Measurements from ENCODE around the gene PI4KA. TPM values are rescaled to one million over a fixed set of nuclear protein-coding genes. Genes with fewer than 3 reads are reported as not detected.
"Not testable (repeated sequence)": the region's sequence is repeated elsewhere in the genome, so short reads cannot be mapped to it uniquely, and the experiment has no call there.

The PI4KA gene
- total RNA-seq, 2 donors from 2014 or later = 46.7 to 55.1 TPM

GRCh38 chr22:20774882-20775281 lies 83.7 kb downstream of the PI4KA start:
- H3K36me3 ChIP-seq = peaks cover 4% of the 10 kb centered on the region

GRCh38 chr22:20773793-20774212 lies 84.8 kb downstream of the PI4KA start, which contains the start of gene SERPIND1:
Gene SERPIND1 (plus strand): TSS chr22:20774113. CDS start chr22:20779313, 5,200 bp downstream.
- Histone ChIP-seq H3K27me3 (no peaks in the 10 kb centered on the region), H3K36me3 (peaks cover 4% of the 10 kb centered on the region), H3K9me3 (no peaks in the 10 kb centered on the region), H3K4me3 (no peak within 1 kb of the TSS), H3K4me1 (peaks cover 0 to 38% of the 10 kb centered on the region in 2 donors), H3K27ac (peak within 1 kb of the TSS; percentile 84 to 85)
- no peak for DNase-seq (ENCODE audit: low spot score)
- TF ChIP-seq CTCF (IDR thresholded peaks at IDR 0.05) = no peak

More at GRCh38 chr22:20774882-20775281, 83.7 kb downstream of the PI4KA start:
- Histone ChIP-seq H3K4me3 (no peak overlapping the region), H3K27me3 (no peaks in the 10 kb centered on the region), H3K27ac (peak overlapping the region; percentile 84 to 85), H3K4me1 (peaks cover 0 to 48% of the 10 kb centered on the region in 2 donors), H3K9me3 (no peaks in the 10 kb centered on the region)
- no peak for TF ChIP-seq CTCF (IDR thresholded peaks at IDR 0.05)
- DNase-seq (ENCODE audit: low spot score) = no peak

- peak in 1 of 2 donors; percentile 21 for TF ChIP-seq CTCF (IDR thresholded peaks at IDR 0.05)
- no peaks in the 10 kb centered on the region for H3K9me3 ChIP-seq
- DNase-seq (ENCODE audit: low spot score) = no peak
- peaks cover 0 to 21% of the 10 kb centered on the region in 2 donors for H3K4me1 ChIP-seq
- H3K4me3 ChIP-seq = no peak overlapping the region
- no peak overlapping the region for H3K27ac ChIP-seq
- H3K36me3 ChIP-seq = peaks cover 4% of the 10 kb centered on the region
- H3K27me3 ChIP-seq = no peaks in the 10 kb centered on the region
Measured at GRCh38 chr22:20771918-20772625, 86.5 kb downstream of the PI4KA start.

- not testable (repeated sequence) for H3K4me1 ChIP-seq; H3K4me3 ChIP-seq; H3K27me3 ChIP-seq; DNase-seq (ENCODE audit: low spot score); H3K9me3 ChIP-seq; H3K27ac ChIP-seq
- H3K36me3 ChIP-seq = peaks cover 15% of the 10 kb centered on the region
Measured at GRCh38 chr22:20769496-20769826, 89.2 kb downstream of the PI4KA start.

GRCh38 chr22:20766530-20766929 lies 92.1 kb downstream of the PI4KA start:
- H3K4me1 ChIP-seq = no peaks in the 10 kb centered on the region
- H3K9me3 ChIP-seq = no peaks in the 10 kb centered on the region
- H3K27ac ChIP-seq = no peak overlapping the region
- DNase-seq (ENCODE audit: low spot score) = no peak
- no peaks in the 10 kb centered on the region for H3K27me3 ChIP-seq
- H3K36me3 ChIP-seq = peaks cover 37% of the 10 kb centered on the region
- TF ChIP-seq CTCF (IDR thresholded peaks at IDR 0.05) = no peak
- no peak overlapping the region for H3K4me3 ChIP-seq

- no peak for DNase-seq (ENCODE audit: low spot score)
- Histone ChIP-seq H3K9me3 (no peaks in the 10 kb centered on the region), H3K27me3 (no peaks in the 10 kb centered on the region), H3K27ac (no peak overlapping the region), H3K36me3 (peaks cover 35% of the 10 kb centered on the region), H3K4me1 (no peaks in the 10 kb centered on the region), H3K4me3 (no peak overlapping the region)
- no peak for TF ChIP-seq CTCF (IDR thresholded peaks at IDR 0.05)
Measured at GRCh38 chr22:20765938-20766337, 92.7 kb downstream of the PI4KA start.
